GM03348 (cell line): ENCODE results near the gene FKBP11.

Experiments used
- DNase-seq: peaks from one replicate; pipeline ENCODE4 v3.0.0; 2012; ENCODE audit warnings: low spot score

FKBP11 gene

GRCh38 chr12:48956279-48957140, 31.2 kb upstream of the FKBP11 start:
- DNase-seq, result peak; percentile 96

- DNase-seq, result no peak
These were observed 29.7 kb upstream of the FKBP11 start for GRCh38 chr12:48954841-48955501.

DNA sequence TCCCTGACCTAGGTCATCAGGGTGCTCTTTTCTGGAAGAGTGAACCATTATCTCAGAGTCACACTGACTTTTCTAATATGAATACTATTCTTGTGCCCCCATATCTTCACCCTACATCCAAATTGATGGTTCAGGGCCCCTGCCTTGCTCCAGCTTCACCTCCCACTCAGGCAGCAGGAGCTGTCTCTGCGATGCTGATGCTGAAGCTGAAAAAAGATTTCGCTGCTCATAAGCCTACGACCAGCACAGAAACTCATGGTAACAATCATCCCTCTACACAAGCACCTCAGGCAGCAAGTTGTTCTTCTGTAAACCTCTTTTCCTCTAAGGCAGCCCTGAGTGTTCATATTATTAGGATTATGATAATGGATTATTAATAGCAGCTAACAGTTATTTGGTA, 28.8 kb upstream of the FKBP11 start:
- DNase-seq, result no peak

DNA sequence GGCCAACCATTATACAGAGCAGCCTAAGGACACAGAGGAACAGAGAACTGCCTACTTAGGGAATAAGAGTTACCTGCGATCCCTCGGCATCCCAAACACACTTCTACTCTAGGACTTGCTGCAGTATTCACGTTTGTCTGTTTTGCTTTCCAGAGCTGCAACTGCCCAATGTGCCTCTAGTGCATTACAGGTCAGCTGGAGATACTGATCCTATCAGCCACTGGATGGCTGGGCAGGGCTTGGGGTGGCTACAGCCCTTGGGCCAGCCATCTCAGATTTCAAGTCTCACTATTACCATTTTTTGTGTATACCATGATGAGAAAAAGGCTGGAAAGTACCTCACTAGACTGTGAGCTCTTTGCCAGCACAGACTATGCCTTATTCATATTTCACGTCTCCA, 27.4 kb upstream of the FKBP11 start:
- no peak for DNase-seq

GRCh38 chr12:48947727-48948126, 22.4 kb upstream of the FKBP11 start:
- DNase-seq, result no peak

- DNase-seq, result no peak
These were observed 21.7 kb upstream of the FKBP11 start for GRCh38 chr12:48946943-48947342.

DNA sequence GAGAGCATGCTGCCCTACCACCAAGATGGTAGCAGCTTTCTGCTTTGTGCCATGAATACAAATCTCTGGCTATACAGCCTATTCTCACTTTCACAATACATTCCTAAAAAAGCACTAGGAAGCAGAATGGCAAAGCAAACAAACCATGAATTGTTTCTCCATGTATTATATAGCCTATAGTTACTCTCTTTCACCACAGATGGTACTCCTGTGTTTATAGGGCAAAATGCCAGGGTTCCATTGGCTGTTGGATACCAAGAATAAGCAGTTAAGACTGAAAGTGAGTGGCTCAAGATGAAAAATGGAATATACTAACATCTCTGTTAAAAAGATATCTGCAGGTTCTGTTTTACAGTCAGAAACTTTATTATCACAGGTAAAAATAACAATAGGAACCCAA, 20.9 kb upstream of the FKBP11 start:
- DNase-seq, result no peak

GRCh38 chr12:48943221-48943620, 17.9 kb upstream of the FKBP11 start:
- no peak for DNase-seq

DNA sequence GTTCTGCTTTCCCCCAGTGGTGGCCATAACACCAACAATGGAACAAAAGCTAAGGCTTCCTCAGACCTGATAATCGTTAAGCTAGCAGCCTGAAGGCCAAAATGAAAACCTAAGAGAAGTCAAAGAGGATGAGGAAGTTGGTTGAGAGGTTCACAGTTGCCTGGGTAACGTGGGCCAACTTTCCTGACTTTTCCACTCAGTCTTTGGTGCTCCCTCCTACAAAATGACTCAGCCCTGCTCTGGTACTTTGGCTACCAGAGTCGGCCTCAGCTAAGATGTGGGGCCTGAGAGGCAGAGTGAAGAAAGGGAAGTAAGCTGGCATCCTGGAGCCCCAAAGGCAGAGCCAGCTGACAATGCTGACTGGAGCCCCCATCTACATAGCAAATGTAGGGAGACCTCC, 14.9 kb upstream of the FKBP11 start:
- no peak for DNase-seq

- no peak for DNase-seq
These were observed 13.5 kb upstream of the FKBP11 start for GRCh38 chr12:48938805-48939204.

- DNase-seq, result no peak
These were observed 11.9 kb upstream of the FKBP11 start for GRCh38 chr12:48937170-48937569.

DNA sequence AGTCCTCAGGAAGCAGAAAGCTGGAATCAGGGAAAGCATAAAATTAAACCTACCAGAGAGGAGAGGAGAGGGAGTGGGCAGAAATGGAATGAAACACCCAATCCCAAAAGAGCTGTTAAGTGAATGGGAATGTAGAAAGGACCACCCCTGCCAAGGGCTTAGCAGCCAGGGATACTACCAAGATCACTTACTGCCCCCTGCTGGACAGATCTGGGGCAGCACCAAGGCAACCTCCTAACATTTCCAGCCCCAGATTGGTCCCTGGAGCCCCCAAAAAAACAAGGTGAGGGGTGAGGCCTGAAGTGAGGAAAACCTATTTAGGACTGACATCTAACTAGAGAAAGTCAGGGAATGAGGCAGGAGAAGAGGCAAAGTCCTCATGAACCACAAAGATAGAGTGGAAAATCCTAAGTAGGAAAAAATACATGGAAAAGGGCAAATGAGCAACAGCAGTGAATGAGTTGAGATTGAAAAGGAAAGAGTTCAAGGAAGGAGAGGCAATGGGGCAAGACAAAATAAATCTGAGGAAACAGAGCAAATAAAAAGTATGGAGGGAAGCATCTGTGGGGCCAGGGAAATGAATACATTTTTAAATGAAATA, 11.2 kb upstream of the FKBP11 start:
- DNase-seq, result peak; percentile 90

DNA sequence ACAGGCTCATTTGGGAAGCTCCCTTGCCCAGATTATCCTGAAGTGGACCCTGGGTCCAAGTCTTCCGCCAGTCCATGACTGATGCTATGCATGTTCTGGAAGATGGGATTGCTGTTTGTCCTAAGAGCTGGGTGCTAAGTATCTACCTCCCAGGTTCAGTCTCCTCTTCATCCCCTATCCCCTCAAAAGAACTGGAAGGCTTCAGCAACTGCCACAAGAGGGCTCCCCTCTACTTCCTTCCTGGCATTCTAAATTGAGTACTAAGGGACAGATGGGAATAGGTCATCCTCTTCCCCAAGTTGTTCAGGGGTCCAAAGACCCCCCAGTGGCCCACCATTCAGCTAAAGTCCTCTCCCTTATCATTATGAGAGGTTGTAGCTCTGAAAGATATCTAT, 9.0 kb upstream of the FKBP11 start:
- DNase-seq, result no peak

DNA sequence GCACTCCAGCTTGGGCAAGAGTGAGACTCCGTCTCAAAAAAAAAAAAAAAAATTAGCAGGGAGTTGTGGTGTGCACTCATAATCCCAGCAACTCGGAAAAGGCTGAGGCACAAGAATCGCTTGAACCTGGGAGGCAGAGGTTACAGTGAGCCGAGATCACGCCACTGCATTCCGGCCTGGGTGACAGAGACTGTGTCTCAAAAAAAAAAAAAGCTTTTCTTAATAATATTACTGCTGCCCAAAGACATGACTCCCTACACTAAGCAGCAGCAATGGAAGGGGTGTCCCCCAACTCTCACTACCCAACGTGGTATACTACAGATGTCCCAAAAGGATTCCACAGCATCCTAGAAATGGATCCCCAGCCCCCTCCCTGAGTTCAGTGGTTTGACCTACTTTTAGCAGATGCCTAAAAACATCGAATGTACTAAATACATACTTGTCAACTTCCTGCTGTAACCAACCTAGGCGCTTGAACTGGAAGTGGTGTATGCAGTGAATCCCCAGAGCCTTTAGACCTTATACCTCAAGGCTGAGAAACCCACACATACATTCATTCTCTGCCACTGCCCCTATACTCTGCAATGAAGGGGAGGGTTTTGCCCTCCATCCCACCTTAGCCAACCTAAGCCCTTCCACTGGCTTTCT, 8.5 kb upstream of the FKBP11 start:
- DNase-seq, result no peak

GRCh38 chr12:48932878-48933277, 7.6 kb upstream of the FKBP11 start:
- DNase-seq, result no peak

DNA sequence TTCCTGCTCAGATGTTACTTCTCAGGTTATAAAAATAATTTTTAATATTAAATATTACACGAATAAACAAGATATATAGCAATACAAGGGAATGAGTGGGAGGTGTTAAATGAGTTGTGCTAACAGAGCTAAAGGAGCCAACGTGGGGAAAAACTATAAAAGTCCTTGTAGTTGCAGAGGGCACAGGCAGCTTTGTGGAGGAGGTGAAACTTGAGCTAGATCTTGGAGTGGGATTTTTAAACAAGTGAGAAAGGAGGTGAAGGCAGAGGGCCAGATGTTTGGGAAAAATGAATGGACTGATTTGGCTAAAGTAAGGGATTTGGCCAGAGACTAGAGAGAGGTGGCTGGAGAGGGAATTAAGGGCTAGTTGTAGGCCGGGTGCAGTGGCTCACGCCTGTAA, 5.2 kb upstream of the FKBP11 start:
- no peak for DNase-seq

DNA sequence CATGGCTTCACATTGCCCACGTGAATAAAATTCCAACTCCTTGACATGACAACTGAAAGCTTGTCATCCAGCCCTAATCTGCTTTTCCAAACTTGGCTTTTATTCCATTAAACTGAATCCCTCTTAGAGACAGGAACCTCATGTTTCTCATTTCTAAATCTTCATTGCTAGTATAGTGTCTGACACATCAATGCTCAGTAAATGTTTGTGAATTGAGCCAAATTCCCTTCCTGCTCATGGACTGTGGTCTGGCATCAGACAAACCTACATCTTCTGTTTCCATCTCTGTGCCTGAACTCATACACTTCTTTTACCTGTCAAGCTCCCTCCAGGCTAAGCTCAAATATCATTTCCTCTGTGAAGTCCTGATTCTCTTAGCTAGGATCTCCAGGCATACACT, 4.3 kb upstream of the FKBP11 start:
- no peak for DNase-seq

GRCh38 chr12:48927261-48927660, 2.0 kb upstream of the FKBP11 start:
- no peak for DNase-seq

DNA sequence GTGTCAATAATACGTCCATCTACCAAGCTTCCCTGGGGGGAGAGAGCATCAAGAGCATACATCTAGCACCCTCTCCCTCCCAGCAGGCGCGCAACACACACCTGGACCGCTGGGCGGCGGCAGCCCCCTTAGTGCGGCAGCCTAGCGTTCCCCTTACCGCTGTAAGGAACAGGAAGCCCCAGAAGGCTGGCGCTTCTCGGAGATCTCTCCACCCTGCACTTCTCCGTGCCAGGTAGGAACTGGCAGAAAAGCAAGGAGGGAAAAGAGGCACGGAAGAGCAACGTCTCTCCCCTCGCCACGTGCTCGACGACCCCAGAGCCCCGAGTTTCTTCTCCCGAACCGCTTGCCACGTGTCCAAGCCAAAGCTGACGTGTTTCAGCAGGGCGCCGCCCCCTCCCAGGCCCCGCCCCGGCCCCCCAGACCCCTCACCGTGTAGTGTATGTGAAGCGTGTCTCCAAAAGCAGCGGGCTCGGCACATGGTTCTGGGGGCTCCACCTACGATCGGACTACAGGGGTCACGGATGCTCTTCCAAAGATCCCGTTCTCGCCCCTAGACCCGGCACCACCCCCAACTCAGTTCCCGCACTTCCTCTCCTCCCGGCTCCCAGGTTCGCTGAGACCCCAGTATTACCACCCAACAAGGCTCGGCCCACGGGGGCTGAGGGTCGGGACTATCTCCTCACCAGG, 532 bp downstream of the FKBP11 start:
- DNase-seq, result peak; percentile 71

DNA sequence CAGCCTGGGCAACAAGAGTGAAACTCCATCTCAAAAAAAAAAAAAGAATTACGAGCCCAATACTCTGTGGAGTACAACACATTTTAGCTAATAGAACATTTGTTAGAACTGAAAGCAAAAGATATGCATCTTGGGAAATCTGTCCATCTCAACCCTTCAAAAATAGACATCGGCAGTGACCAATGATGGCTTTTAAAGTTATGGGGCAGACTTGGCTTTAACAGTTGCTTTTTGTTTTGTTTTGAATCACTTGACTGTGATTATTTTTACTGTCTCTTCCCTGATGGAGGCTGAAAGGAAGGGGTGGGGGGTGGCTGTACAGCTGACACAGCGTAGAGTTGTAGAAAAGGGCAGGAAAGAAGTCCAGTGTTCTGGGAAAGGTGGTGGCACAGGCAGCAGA, 2.2 kb downstream of the FKBP11 start:
- DNase-seq, result no peak

DNA sequence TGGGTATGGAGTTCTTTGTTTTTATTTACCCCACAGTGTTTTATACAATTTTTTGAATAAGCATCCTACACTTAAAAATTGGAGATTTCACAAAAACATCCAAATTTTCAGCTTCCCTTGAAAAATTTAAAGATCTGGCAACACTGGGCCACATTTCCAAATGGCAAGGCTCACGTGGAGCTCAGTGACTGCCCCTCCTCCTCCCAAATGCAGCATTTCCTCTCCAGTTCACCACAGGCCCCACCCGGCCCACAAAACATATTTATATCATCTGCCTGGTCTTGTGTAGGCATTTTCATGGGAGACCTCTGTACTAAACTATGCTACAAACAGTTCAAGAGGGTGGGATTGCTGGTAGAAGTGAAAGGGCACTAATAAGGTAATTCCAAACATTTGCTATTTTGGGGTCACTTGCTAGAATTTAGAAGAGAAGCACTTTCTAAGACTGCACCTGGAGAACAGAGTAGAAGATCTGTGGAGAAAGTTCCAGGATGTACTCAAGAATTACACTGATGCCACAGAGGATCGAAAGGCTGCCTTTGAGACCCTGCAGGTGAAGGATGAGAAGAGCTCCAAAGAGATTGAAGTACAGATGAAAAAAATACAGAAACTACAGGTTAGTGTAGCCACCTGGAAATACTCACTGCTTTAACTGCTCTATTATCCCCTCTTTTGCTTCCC, 7.3 kb downstream of the FKBP11 start:
- peak; percentile 50 for DNase-seq

DNA sequence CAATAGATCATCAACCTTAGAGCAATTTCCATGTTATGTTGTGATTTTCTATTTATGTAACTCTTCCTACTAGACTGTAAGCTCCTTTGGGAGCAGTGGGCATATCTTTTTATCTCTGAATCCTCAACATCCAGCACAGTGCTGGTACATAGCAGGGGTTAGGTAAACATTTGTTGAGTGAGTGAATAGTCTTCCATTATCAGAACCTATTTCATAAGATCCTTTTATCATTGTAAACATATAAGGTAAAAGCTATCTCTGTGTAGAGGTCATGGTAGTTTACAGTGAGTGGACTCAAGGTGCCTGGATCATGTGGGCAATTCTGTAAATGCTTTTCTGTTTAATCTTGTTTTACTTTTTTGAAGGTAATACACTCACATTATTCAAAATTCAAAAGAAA, 15.1 kb downstream of the FKBP11 start:
- DNase-seq, result no peak
